Ishikawa (cell line): Measurements from ENCODE around the gene SLCO3A1.

Experiments
- CEBPB ChIP-seq: IDR thresholded peaks from 2 replicates; pipeline ENCODE4 v1.6.1; 2012
- CREB1 ChIP-seq: IDR thresholded peaks from 2 replicates; pipeline ENCODE4 v1.6.1; 2012; ENCODE audit warnings: low read depth
- EGR1 ChIP-seq: IDR thresholded peaks from 2 replicates; pipeline ENCODE4 v1.6.1; 2012
- EP300 ChIP-seq: IDR thresholded peaks from 2 replicates; pipeline ENCODE4 v1.6.1; 2012; ENCODE audit warnings: borderline replicate concordance
- FOXM1 ChIP-seq: IDR thresholded peaks from 2 replicates; pipeline ENCODE4 v1.6.1; 2012; ENCODE audit warnings: low read depth, borderline replicate concordance
- MAX ChIP-seq: IDR thresholded peaks from 2 replicates; pipeline ENCODE4 v1.6.1; 2012
- NFIC ChIP-seq: IDR thresholded peaks from 2 replicates; pipeline ENCODE4 v1.6.1; 2012
- RAD21 ChIP-seq: IDR thresholded peaks from 2 replicates; pipeline ENCODE4 v1.6.1; 2012; ENCODE audit warnings: low read depth
- TAF1 ChIP-seq: IDR thresholded peaks from 2 replicates; pipeline ENCODE4 v1.6.1; 2012; ENCODE audit warnings: low read depth, mild to moderate bottlenecking
- TCF12 ChIP-seq: IDR thresholded peaks from 2 replicates; pipeline ENCODE4 v1.6.1; 2012; ENCODE audit warnings: low read depth
- TEAD4 ChIP-seq: IDR thresholded peaks from 2 replicates; pipeline ENCODE4 v1.6.1; 2012
- USF1 ChIP-seq: IDR thresholded peaks from 2 replicates; pipeline ENCODE4 v1.6.1; 2012
- YY1 ChIP-seq: IDR thresholded peaks from 2 replicates; pipeline ENCODE4 v1.6.1; 2012; ENCODE audit warnings: low read depth
- ZBTB7A ChIP-seq: IDR thresholded peaks from 2 replicates; pipeline ENCODE4 v1.6.1; 2012; ENCODE audit warnings: low read depth
- TF ChIP-seq, protein P1 (sequence below): IDR thresholded peaks from 2 replicates; pipeline ENCODE4 v1.6.1; 2012; ENCODE audit warnings: low read depth, mild to moderate bottlenecking

Gene SLCO3A1

GRCh38 chr15:92041371-92041770 is 187.9 kb downstream of the SLCO3A1 start:
- no peak for TF ChIP-seq USF1

DNA sequence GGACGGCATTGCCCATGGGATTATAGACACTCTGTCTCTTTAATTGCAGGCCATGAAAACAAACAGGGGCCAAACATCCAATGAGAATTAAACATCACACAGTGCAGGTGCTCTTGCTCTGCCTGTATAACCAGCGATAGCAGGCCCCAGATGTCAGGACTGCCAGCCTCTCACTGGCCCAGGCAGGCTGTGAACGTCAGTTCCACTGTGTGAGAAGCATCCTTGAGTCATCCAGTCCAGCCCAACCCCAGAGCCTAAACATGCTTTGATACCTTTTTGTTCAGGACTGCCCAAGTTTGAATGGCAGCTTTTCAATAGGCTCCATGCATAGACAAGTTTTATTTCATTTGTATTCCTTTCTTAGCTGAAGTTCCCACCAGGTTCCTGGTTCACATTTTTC is 189.8 kb downstream of the SLCO3A1 start:
- TF ChIP-seq EP300 = no peak
- no peak for TF ChIP-seq CREB1
- TF ChIP-seq EGR1 = no peak
- TF ChIP-seq RAD21 = no peak
- TF ChIP-seq MAX = no peak
- TF ChIP-seq FOXM1 = no peak
- TF ChIP-seq ZBTB7A = no peak
- TF ChIP-seq USF1 = no peak
- no peak for TF ChIP-seq TEAD4
- TF ChIP-seq CEBPB = no peak
- no peak for TF ChIP-seq YY1
- TF ChIP-seq TCF12 = no peak
- TF ChIP-seq, protein P1, sequence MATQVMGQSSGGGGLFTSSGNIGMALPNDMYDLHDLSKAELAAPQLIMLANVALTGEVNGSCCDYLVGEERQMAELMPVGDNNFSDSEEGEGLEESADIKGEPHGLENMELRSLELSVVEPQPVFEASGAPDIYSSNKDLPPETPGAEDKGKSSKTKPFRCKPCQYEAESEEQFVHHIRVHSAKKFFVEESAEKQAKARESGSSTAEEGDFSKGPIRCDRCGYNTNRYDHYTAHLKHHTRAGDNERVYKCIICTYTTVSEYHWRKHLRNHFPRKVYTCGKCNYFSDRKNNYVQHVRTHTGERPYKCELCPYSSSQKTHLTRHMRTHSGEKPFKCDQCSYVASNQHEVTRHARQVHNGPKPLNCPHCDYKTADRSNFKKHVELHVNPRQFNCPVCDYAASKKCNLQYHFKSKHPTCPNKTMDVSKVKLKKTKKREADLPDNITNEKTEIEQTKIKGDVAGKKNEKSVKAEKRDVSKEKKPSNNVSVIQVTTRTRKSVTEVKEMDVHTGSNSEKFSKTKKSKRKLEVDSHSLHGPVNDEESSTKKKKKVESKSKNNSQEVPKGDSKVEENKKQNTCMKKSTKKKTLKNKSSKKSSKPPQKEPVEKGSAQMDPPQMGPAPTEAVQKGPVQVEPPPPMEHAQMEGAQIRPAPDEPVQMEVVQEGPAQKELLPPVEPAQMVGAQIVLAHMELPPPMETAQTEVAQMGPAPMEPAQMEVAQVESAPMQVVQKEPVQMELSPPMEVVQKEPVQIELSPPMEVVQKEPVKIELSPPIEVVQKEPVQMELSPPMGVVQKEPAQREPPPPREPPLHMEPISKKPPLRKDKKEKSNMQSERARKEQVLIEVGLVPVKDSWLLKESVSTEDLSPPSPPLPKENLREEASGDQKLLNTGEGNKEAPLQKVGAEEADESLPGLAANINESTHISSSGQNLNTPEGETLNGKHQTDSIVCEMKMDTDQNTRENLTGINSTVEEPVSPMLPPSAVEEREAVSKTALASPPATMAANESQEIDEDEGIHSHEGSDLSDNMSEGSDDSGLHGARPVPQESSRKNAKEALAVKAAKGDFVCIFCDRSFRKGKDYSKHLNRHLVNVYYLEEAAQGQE = no peak

GRCh38 chr15:92044203-92044909 is 190.8 kb downstream of the SLCO3A1 start:
- TF ChIP-seq FOXM1 (no peak), NFIC (no peak)

DNA sequence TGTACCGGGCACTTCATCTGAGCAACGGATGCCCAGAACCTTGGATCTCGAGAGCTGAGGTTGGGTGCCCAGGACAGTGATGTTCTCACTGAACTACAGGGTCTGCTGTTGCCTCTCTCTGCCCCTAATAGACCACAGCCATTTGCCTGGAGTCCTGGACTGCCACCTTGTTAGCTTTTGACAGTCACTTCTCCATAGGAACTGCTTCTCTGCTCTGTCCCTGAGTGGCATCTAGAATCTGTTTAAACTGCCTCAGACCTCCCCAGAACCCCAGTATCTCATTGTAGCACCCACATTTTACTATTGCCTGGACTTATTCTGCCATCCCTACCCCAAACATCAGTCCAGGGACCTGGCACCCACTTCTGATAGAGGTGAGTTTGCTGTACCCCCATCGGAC is 194.4 kb downstream of the SLCO3A1 start:
- no peak for TF ChIP-seq CREB1
- TF ChIP-seq USF1 = no peak
- no peak for TF ChIP-seq YY1
- TF ChIP-seq FOXM1 = no peak
- no peak for TF ChIP-seq TAF1
- no peak for TF ChIP-seq TCF12
- TF ChIP-seq RAD21 = no peak
- TF ChIP-seq EP300 = no peak
- no peak for TF ChIP-seq CEBPB
- TF ChIP-seq, protein P1 = no peak
- TF ChIP-seq NFIC = no peak
- no peak for TF ChIP-seq TEAD4
- TF ChIP-seq EGR1 = no peak
- TF ChIP-seq MAX = no peak
- TF ChIP-seq ZBTB7A = no peak

DNA sequence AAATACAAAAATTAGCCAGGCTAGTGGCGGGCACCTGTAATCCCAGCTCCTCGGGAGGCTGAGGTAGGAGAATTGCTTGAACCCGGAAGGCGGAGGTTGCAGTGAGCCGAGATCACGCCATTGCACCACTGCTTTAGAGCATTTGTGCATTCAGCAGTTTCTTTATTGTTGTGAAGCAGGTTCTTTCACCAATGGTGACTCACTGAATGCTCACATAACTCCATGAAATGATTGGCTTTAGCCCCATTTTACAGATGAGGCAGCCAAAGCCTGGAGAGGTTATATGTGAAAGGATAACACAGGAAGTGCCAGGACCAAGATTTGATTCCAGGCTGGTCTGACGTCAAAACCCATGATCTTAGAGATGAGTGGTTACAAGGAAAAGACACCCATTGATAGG is 195.2 kb downstream of the SLCO3A1 start:
- TF ChIP-seq USF1 (no peak), TAF1 (no peak), FOXM1 (no peak), TEAD4 (no peak), CREB1 (no peak), ZBTB7A (no peak), NFIC (no peak), CEBPB (no peak), EGR1 (no peak)
- TF ChIP-seq, protein P1 = no peak
